RWPE2 (cell line): ENCODE measurements around the gene ADD1.

Experiments
- ATAC-seq: fragments of 200-7000 bp; cut with Tn5 transposase; 3 replicates; pipeline ENCODE4 v1.9.1; 2021; ENCODE audit warnings: low read depth
- DNase-seq: peaks from one replicate; pipeline ENCODE4 v3.0.0-alpha.2; 2020; ENCODE audit warnings: low spot score
- H3K27ac ChIP-seq: fragments of 450-650 bp; 2 replicates; pipeline ENCODE4 v1.5.1; 2017; ENCODE audit warnings: mild to moderate bottlenecking; ENCODE audit not compliant: poor library complexity, severe bottlenecking
- H3K27me3 ChIP-seq: fragments of 250-450 bp; sonication (Bioruptor Pico); 2 replicates; pipeline ENCODE4 v1.5.1; 2021; ENCODE audit warnings: mild to moderate bottlenecking, moderate library complexity; ENCODE audit not compliant: insufficient read depth, poor library complexity, severe bottlenecking
- H3K36me3 ChIP-seq: fragments of 250-450 bp; sonication (Bioruptor Pico); 2 replicates; pipeline ENCODE4 v1.5.1; 2020; ENCODE audit warnings: low read depth, mild to moderate bottlenecking, moderate library complexity
- H3K4me1 ChIP-seq: fragments of 250-450 bp; sonication (Bioruptor Pico); 2 replicates; pipeline ENCODE4 v1.5.1; 2021; ENCODE audit warnings: mild to moderate bottlenecking, moderate library complexity; ENCODE audit not compliant: insufficient read depth, poor library complexity, severe bottlenecking
- H3K4me3 ChIP-seq: fragments of 250-450 bp; sonication (Bioruptor Pico); 2 replicates; pipeline ENCODE4 v1.5.1; 2021; ENCODE audit warnings: mild to moderate bottlenecking, moderate library complexity; ENCODE audit not compliant: severe bottlenecking
- H3K9me3 ChIP-seq: fragments of 250-450 bp; sonication (Bioruptor Pico); 2 replicates; pipeline ENCODE4 v1.5.1; 2021; ENCODE audit warnings: mild to moderate bottlenecking, moderate library complexity; ENCODE audit not compliant: severe bottlenecking
- CTCF ChIP-seq: fragments of 450-650 bp; IDR thresholded peaks from one replicate; pipeline ENCODE4 v1.5.1; 2017; ENCODE audit warnings: mild to moderate bottlenecking, moderate library complexity; ENCODE audit not compliant: poor library complexity, severe bottlenecking

Gene ADD1

GRCh38 chr4:2947926-2948325 is 104.3 kb downstream of the ADD1 start:
- no peak overlapping the region for H3K4me3 ChIP-seq
- peaks cover 94% of the 10 kb centered on the region for H3K36me3 ChIP-seq
- no peaks in the 10 kb centered on the region for H3K9me3 ChIP-seq
- DNase-seq, result no peak
- TF ChIP-seq CTCF, result no peak
- no peak overlapping the region for H3K27ac ChIP-seq
- ATAC-seq, result no peak
- H3K4me1 ChIP-seq, result no peaks in the 10 kb centered on the region
- H3K27me3 ChIP-seq, result no peaks in the 10 kb centered on the region

GRCh38 chr4:2948895-2949781 is 105.5 kb downstream of the ADD1 start:
- H3K27ac ChIP-seq, result no peak overlapping the region
- no peaks in the 10 kb centered on the region for H3K4me1 ChIP-seq
- TF ChIP-seq CTCF, result peak; percentile 45
- no peaks in the 10 kb centered on the region for H3K9me3 ChIP-seq
- ATAC-seq (peak; percentile 70), DNase-seq (no peak)
- H3K36me3 ChIP-seq, result peaks cover 94% of the 10 kb centered on the region
- H3K27me3 ChIP-seq, result no peaks in the 10 kb centered on the region
- H3K4me3 ChIP-seq, result no peak overlapping the region

GRCh38 chr4:2949782-2950125 is 106.1 kb downstream of the ADD1 start:
- Histone ChIP-seq H3K27me3 (no peaks in the 10 kb centered on the region), H3K4me1 (no peaks in the 10 kb centered on the region), H3K4me3 (no peak overlapping the region), H3K36me3 (peaks cover 92% of the 10 kb centered on the region), H3K27ac (no peak overlapping the region), H3K9me3 (no peaks in the 10 kb centered on the region)
- DNase-seq, result no peak
- no peak for TF ChIP-seq CTCF
- ATAC-seq, result no peak

GRCh38 chr4:2950221-2950989 is 106.8 kb downstream of the ADD1 start:
- TF ChIP-seq CTCF, result no peak
- Histone ChIP-seq H3K36me3 (peaks cover 86% of the 10 kb centered on the region), H3K4me1 (no peaks in the 10 kb centered on the region), H3K27me3 (no peaks in the 10 kb centered on the region), H3K9me3 (no peaks in the 10 kb centered on the region), H3K27ac (no peak overlapping the region), H3K4me3 (no peak overlapping the region)
- no peak for ATAC-seq
- no peak for DNase-seq

- Histone ChIP-seq H3K27me3 (no peaks in the 10 kb centered on the region), H3K9me3 (no peaks in the 10 kb centered on the region), H3K36me3 (peaks cover 90% of the 10 kb centered on the region), H3K4me1 (no peaks in the 10 kb centered on the region), H3K27ac (no peak overlapping the region), H3K4me3 (no peak overlapping the region)
- ATAC-seq (no peak), DNase-seq (no peak)
- no peak for TF ChIP-seq CTCF
Observed at GRCh38 chr4:2953496-2953895, 109.9 kb downstream of the ADD1 start.
